Glutamatergic neuron (in vitro differentiated cells): ENCODE data around the gene NAV1. TPM values are rescaled to one million over a fixed set of nuclear protein-coding genes. Genes with fewer than 3 reads are reported as not detected.

Experiments
- DNase-seq: peaks from one replicate; pipeline ENCODE4 v3.0.0; 2022
- H3K27ac Mint-ChIP-seq: one replicate; pipeline ENCODE4 v1.8.0; 2020; ENCODE audit warnings: mild to moderate bottlenecking, mixed read lengths, inconsistent platforms; ENCODE audit not compliant: unreplicated experiment
- H3K27me3 Mint-ChIP-seq: one replicate; pipeline ENCODE4 v1.8.0; 2020; ENCODE audit warnings: mild to moderate bottlenecking, moderate library complexity, mixed read lengths, inconsistent platforms; ENCODE audit not compliant: unreplicated experiment
- H3K36me3 Mint-ChIP-seq: one replicate; pipeline ENCODE4 v1.8.0; 2020; ENCODE audit warnings: mild to moderate bottlenecking, mixed read lengths, inconsistent platforms; ENCODE audit not compliant: unreplicated experiment
- H3K4me1 Mint-ChIP-seq: one replicate; pipeline ENCODE4 v1.8.0; 2020; ENCODE audit warnings: mild to moderate bottlenecking, low read depth, mixed read lengths, inconsistent platforms; ENCODE audit not compliant: unreplicated experiment
- H3K4me3 Mint-ChIP-seq: one replicate; pipeline ENCODE4 v1.8.0; 2020; ENCODE audit warnings: mild to moderate bottlenecking, mixed read lengths, inconsistent platforms; ENCODE audit not compliant: unreplicated experiment
- H3K9me3 Mint-ChIP-seq: one replicate; pipeline ENCODE4 v1.8.0; 2020; ENCODE audit warnings: mild to moderate bottlenecking, moderate library complexity, mixed read lengths, inconsistent platforms; ENCODE audit not compliant: unreplicated experiment
- CTCF ChIP-seq: fragments of 200-600 bp; sonication (generic); IDR thresholded peaks from one replicate; pipeline ENCODE4 v1.5.0; 2021; ENCODE audit not compliant: partially characterized antibody, unreplicated experiment
- total RNA-seq: library from RNA; stranded (reverse); fragmentation: NEBNext Ultra II Directional; extraction: Animal tissue kit (Norgen Biotek cat#: 25700); gene quantifications from one replicate; pipeline ENCODE4 v1.2.1, GENCODE V29; 2021; ENCODE audit not compliant: unreplicated experiment

The NAV1 gene
- total RNA-seq, 1 donor from 2014 or later: 124 TPM

- no peak overlapping the region for H3K4me3 Mint-ChIP-seq
- peaks cover 15% of the 10 kb centered on the region for H3K4me1 Mint-ChIP-seq
- peaks cover 4% of the 10 kb centered on the region for H3K36me3 Mint-ChIP-seq
- no peak for TF ChIP-seq CTCF
- peaks cover 1% of the 10 kb centered on the region for H3K27me3 Mint-ChIP-seq
- no peak overlapping the region for H3K27ac Mint-ChIP-seq
- no peak for DNase-seq
- peaks cover 4% of the 10 kb centered on the region for H3K9me3 Mint-ChIP-seq
These were observed 13.2 kb downstream of the NAV1 start for GRCh38 chr1:201551877-201552731.

GRCh38 chr1:201552941-201553351 is 14.0 kb downstream of the NAV1 start:
- Mint-ChIP-seq H3K4me3 (no peak overlapping the region), H3K9me3 (peaks cover 4% of the 10 kb centered on the region), H3K27me3 (peaks cover 1% of the 10 kb centered on the region), H3K27ac (no peak overlapping the region), H3K36me3 (peaks cover 4% of the 10 kb centered on the region), H3K4me1 (peaks cover 18% of the 10 kb centered on the region)
- TF ChIP-seq CTCF: no peak
- no peak for DNase-seq

GRCh38 chr1:201553496-201554189 is 14.7 kb downstream of the NAV1 start:
- H3K27ac Mint-ChIP-seq: no peak overlapping the region
- peaks cover 4% of the 10 kb centered on the region for H3K36me3 Mint-ChIP-seq
- DNase-seq: no peak
- peaks cover 19% of the 10 kb centered on the region for H3K4me1 Mint-ChIP-seq
- no peak for TF ChIP-seq CTCF
- peaks cover 4% of the 10 kb centered on the region for H3K9me3 Mint-ChIP-seq
- H3K27me3 Mint-ChIP-seq: peaks cover 1% of the 10 kb centered on the region
- H3K4me3 Mint-ChIP-seq: no peak overlapping the region

- peaks cover 4% of the 10 kb centered on the region for H3K9me3 Mint-ChIP-seq
These were observed 15.3 kb downstream of the NAV1 start for GRCh38 chr1:201554190-201554600.

More at GRCh38 chr1:201554190-201554600, 15.3 kb downstream of the NAV1 start:
- no peak for DNase-seq
- Mint-ChIP-seq H3K4me3 (no peak overlapping the region), H3K27me3 (peaks cover under 1% of the 10 kb centered on the region), H3K4me1 (peaks cover 19% of the 10 kb centered on the region), H3K36me3 (peaks cover 4% of the 10 kb centered on the region), H3K27ac (no peak overlapping the region)
- TF ChIP-seq CTCF: no peak
